AG20443 (cell line): ENCODE data around the gene ACTL10.
"Not testable (repeated sequence)": the region's sequence is repeated elsewhere in the genome, so short reads cannot be mapped to it uniquely, and the experiment has no call there.

Source experiments
- DNase-seq: peaks from one replicate; pipeline ENCODE4 v3.0.0; 2012; ENCODE audit warnings: low spot score, mixed read lengths

ACTL10 gene

DNA sequence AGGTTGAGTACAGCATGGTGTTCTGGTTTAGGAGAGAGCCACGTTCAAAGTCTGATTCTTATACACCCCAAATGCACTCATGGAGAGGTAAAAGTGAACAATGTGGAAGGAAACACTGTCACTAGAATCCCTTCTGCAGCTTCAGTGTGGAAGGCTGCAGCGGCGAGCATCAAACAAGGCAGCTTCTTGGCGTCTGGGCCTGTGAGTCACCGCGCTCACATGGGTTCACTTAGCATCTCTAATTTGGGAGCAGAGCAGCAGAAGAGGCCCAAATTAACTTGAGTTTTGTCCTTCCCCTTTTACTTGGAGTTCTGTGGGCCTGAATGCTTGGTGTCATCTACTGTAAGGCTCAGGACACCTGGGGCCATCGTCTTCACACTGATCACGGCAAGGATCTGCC, 30.4 kb downstream of the ACTL10 start:
- peak; percentile 85 for DNase-seq

DNA sequence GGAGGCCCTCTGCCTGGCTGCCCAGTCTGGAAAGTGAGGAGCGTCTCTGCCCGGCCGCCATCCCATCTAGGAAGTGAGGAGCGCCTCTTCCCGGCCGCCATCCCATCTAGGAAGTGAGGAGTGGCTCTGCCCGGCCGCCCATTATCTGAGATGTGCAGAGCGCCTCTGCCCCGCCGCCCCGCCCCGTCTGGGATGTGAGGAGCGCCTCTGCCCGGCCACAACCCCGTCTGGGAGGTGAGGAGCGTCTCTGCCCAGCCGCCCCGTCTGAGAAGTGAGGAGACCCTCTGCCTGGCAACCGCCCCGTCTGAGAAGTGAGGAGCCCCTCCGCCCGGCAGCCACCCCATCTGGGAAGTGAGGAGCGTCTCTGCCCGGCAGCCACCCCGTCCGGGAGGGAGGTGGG, 32.2 kb downstream of the ACTL10 start:
- not testable (repeated sequence) for DNase-seq

DNA sequence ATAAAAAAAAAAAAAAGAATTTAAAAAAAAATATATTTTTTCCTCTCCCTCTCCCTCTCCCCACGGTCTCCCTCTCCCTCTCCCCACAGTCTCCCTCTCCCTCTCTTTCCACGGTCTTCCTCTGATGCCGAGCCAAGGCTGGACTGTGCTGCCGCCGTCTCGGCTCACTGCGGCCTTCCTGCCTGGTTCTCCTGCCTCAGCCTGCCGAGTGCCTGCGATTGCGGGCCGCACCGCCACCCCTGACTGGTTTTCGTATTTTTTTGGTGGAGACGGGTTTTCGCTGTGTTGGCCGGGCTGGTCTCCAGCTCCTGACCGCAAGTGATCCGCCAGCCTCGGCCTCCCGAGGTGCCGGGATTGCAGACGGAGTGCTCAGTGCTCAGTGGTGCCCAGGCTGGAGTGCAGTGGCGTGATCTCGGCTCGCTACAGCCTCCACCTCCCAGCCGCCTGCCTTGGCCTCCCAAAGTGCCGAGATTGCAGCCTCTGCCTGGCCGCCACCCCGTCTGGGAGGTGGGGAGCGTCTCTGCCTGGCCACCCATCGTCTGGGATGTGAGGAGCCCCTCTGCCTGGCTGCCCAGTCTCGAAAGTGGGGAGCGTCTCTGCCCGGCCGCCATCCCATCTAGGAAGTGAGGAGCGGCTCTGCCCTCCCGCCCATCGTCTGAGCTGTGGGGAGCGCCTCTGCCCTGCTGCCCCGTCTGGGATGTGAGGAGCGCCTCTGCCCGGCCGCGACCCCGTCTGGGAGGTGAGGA, 34.1 kb downstream of the ACTL10 start:
- not testable (repeated sequence) for DNase-seq

DNA sequence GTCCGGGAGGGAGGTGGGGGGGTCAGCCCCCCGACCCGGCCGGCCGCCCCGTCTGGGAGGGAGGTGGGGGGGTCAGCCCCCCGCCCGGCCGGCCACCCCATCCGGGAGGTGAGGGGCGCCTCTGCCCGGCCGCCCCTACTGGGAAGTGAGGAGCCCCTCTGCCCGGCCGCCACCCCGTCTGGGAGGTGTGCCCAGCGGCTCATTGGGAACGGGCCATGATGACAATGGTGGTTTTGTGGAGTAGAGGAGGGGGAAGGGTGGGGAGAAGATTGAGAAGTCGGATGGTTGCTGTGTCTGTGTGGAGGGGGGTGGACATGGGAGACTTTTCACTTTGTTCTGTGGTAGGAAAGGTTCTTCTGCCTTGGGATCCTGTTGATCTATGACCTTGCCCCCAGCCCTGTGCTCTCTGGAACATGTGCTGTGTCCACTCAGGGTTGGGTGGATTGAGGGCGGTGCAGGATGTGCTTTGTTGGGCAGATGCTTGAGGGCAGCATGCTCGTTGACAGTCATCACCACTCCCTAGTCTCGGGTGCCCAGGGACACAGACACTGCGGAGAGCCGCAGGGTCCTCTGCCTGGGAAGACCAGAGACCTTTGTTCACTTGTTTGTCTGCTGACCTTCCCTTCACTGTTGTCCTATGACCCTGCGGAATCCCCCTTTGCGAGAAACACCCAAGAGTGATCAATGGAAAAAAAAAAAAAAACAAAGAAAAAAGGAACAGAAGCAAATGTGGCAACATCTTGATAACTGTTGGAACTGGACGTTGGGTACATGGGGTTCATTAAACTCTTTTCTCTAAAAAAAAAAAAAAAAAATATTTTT, 35.1 kb downstream of the ACTL10 start:
- no peak for DNase-seq

DNA sequence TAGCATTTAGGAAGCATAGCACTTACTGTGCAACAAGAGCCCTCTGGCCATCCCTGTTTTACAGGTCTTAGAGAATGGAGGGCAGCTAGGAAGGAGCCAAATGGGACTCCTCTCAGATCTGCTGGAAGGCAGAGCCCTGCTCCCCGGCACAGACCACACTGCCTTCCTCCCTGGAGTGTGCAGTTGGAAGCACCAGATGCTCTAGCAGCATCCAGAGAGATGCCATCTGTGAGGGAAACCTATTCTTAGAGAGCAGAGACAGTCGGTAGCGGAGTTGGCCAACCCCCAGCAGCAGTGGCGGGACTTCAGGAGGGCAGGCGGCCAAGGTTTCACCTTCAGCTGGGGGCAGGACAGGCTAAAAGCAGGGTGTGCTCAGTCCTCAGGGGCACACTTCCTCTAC, 36.1 kb downstream of the ACTL10 start:
- no peak for DNase-seq

DNA sequence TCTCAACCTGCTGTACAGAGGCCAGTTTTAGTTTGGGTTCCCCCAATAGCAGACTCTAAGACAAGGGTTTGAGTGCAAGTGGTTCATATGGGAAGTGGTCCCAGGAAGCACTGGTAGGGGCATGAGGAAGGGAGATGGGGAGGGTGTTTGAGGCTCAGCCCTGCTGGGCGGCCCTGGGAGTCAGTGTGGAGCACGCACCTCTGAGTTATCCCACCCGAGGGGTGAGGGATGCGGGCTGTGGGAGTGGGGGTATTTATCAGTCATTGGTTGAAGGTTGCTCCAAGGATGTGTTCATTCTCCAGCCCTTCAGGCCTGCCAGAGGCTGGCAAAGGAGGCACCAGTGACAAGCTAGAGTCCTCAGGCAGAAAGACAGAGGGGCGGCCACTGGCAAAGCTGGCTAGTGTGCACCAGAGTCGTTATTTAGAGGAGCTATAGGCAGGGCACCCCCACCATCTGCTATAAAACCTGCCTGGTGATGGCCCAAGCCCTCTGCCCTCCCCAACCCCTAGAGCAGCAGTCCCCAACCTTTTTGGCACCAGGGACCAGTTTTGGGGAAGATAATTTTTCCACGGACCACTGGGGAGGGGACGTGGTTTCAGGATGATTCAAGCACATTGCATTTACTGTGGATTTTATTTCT, 36.9 kb downstream of the ACTL10 start:
- no peak for DNase-seq

DNA sequence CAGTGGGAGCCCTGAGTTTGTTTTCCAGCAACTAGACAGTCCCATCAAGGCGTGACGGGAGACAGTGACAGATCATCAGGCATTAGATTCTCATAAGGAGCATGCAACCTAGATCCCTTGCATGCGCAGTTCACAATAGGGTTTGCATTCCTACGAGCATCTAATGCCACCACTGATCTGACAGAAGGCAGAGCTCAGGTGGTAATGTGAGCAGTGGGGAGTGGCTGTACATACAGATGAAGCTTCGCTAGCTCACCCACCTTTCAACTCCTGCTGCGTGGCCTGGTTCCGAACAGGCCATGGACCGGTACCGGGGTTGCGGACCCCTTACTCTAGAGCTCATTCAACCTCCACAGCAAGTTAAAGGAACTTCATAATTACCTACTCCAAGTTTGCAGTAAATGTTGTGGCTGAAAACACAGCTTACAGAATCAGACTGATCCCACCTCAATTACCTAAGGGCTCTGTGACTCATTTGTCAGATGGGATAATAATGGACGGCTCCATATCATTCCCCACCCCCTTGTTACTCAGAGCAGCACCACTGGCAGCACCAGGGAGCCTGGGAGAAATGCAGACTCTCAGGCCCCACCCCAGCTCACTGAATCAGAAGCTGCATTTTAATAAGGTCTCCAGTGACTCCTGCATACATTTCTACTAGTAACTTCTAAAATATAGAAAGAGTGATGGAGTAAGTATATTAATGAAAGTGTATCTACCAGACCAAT, 37.6 kb downstream of the ACTL10 start:
- no peak for DNase-seq

DNA sequence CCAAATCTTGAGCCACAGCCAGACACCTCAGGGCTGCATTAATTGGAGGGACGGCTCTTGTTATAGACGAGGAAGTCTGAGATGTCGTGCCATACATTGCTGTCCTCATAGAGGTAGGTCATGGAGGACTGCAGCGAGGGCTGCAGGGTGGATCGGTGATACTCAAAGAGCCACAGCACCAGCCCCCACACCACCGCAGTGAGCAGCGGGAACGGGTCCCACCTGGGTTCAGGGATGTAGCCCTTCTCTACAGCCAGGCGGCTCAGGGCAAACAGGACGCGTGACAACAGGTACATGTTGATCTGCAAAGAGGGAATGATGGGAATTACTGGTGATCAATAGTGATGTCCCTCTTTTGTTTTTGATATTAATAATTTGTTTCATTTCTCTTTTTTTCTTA, 40.9 kb downstream of the ACTL10 start:
- no peak for DNase-seq

DNA sequence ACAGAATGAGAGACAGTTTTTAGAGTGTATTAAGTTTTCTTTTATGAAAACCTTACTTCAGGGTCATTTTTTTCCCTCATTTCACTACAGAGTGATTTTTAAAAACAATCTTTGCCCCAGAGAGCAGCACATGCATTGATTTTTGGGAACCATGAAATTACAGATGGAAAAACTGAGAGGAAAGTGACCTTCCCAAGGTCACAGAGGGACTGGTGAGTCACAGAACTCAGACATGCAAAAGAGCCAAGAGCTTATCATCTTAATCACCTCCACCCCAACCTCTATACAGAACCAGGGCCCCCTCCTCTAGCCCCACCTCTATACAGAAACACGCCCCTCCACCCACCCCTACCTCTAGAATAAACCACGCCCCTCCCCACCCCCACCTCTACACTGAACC, 42.7 kb downstream of the ACTL10 start:
- DNase-seq = no peak

DNA sequence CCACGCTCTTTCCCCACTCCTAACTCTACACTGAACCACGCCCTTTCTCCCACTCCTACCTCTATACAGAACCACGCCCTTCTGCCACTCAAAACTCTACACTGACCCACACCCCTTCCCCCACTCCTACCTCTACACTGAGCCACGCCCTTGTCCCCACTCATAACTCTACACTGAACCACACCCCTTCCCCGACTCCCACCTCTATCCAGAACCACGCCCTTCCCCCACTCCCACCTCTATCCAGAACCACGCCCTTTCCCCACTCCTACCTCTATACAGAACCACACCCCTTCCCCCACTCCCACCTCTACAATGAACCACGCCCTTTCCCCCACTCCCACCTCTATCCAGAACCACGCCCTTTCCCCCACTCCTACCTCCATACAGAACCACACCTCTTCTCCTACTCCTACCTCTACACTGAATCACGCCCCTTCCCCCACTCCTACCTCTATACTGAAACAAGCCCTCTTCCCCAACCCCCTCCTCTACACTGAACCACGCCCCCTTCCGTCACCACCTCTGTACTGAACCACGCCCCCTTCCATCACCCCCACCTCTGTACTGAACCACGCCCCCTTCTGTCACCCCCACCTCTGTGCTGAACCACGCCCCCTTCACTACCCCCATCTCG, 43.3 kb downstream of the ACTL10 start:
- no peak for DNase-seq

DNA sequence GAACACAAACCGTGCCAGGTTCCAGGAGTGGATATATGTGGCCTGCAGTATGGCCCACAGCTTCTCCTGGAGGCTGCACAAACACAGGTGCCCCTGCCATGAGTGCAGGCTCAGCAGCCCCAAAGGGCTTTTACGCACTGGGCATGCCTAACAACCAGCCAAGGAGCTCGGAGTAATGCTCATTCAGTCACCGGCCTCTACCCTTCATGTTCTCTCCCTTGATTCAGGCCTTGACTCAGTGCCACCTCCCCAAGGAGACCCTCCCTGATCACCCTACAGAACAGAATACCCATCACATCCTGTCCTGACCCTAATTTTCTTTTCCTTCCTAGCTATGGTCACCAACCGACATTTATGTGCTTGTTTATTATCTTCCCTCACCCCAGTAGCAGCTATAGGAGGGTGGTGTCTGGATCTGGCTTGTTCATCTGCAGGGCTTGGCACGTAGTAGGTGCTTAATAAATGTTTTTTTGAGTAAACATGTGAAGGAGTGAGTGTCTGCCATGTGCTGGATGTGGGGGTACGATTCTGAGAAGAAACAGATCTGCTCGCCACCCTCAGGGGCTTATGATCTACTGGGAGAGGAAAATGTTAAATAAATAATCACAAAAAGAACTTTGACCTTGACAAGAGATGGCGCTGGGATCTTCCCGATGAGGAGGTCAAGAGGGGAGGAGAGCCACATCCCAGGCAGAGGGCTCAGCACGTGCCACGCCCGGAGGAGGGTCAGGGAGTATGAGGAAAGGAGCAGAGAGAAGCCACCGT, 44.1 kb downstream of the ACTL10 start:
- no peak for DNase-seq

DNA sequence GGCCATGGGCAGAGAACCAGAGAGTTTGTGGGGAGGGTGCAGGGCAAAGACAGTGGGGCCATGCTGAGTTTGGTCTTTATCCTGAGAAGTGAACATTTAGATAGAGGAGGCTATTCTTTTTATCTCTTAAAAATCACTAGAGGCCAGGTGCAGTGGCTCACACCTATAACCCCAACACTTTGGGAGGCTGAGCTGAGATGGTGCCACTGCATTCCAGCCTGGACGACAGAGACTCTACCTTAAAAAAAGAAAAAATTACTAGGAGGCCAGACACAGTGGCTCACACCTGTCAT, 44.6 kb downstream of the ACTL10 start:
- DNase-seq = no peak

DNA sequence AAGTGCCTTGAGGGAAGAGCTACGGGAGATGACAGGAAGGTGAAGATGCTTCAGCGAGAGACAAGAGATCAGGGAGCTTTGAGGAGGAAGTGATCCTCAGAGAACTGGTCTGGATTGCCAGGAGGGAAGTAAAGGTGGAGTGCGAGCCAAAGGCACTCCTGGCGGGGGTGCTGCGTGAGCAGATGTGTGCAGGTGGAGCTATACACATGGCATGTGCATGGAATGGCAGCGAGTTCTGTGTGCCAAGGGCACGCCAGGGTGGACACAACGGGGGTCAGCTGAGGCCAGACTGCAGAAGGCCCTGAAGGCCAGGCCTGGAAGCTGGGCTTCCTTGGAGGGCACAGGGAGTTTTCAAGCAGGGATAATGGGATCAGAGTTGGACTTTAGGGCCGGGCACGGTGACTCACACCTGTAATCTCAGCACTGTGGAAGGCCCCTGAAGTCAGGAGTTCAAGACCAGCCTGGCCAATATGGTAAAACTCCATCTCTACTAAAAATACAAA, 47.2 kb downstream of the ACTL10 start:
- DNase-seq = no peak

DNA sequence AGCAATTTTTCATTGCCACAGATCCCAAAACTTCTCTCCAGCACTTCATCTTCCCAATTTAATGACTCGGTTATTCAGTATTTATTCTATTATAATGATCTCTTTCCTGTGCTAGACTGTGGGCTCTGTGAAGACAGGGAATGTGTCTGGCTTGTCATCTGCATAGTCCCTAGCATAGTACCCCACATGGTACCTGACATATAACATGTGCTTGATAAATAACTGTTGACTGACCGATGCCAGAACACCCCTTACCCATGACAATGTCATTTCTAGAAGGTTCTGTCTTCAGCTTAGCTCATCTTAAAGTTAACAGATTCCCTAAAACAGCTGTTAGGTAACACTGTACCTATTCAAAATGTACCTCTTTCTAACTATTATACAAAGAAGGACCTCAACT, 49.8 kb downstream of the ACTL10 start:
- DNase-seq = no peak
